ENCODE measurements around the gene USP24.

DNA sequence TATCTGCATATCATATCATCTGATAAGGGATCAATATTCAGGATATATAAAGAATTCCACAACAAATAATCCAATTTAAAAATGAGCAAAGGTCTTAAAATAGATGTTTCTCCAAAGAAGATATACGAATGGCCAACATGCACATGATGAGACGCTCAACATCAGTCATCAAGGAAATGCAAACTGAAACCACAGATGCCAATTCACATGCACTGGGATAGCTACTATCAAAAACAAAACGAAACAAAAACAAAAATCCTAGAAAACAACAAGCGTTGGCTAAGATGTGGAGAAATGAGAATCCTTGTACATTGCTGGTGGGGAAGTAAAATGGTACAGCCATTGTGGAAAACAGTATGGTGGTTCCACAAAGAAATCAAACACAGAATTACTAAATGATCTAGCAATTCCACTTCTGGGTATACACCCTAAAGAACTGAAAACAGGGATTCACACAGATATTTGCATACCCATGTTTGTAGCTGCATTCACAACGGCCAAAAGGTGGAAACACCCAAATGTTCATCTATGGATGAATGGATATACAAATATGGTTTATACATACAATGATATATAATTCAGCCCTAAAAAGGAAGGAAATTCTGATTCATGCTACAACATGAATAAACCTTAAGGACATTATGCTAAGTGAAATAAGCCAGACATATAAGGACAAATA, 96.4 kb downstream of the USP24 start:
- TF ChIP-seq, protein P1, sequence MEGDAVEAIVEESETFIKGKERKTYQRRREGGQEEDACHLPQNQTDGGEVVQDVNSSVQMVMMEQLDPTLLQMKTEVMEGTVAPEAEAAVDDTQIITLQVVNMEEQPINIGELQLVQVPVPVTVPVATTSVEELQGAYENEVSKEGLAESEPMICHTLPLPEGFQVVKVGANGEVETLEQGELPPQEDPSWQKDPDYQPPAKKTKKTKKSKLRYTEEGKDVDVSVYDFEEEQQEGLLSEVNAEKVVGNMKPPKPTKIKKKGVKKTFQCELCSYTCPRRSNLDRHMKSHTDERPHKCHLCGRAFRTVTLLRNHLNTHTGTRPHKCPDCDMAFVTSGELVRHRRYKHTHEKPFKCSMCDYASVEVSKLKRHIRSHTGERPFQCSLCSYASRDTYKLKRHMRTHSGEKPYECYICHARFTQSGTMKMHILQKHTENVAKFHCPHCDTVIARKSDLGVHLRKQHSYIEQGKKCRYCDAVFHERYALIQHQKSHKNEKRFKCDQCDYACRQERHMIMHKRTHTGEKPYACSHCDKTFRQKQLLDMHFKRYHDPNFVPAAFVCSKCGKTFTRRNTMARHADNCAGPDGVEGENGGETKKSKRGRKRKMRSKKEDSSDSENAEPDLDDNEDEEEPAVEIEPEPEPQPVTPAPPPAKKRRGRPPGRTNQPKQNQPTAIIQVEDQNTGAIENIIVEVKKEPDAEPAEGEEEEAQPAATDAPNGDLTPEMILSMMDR (IDR thresholded peaks at IDR 0.05; ENCODE audit: low read depth, low read length, poor library complexity, severe bottlenecking): no peak
- TF ChIP-seq EZH2phosphoT487 (IDR thresholded peaks at IDR 0.05; ENCODE audit: borderline replicate concordance, low read length): no peak

Measured in DOHH2 (cell line).